HG03108 (cell line): Measurements from ENCODE around the gene IRF7.

Source experiments
- ATAC-seq: cut with Tn5 transposase; IDR thresholded peaks from one replicate; pipeline ENCODE4 v1.9.1; 2021; ENCODE audit warnings: moderate library complexity; ENCODE audit not compliant: unreplicated experiment

The IRF7 gene

GRCh38 chr11:608791-609251 lies 6.9 kb downstream of the IRF7 start:
- ATAC-seq, result no peak

DNA sequence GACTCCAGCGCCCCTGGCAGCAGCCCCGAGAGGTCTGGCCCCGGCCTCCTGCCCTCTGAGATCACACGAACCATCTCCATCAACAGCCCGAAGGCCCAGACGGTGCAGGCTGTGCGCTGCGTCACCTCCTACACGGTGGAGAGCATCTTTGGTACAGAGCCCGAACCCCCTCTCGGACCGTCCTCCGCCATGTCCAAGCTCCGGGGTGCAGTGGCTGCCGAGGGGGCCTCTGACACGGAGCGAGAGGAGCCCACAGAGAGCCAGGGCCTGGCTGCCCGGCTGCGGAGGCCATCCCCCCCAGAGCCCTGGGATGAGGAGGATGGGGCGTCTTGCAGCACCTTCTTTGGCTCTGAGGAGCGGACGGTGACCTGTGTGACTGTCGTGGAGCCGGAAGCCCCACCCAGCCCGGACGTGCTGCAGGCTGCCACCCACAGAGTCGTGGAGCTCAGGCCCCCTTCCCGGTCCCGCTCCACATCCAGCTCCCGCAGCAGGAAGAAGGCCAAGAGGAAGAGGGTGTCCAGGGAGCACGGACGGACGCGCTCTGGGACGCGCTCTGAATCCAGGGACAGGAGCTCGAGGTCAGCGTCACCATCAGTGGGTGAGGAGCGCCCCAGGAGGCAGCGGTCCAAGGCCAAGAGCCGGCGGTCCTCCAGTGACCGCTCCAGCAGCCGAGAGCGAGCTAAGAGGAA lies 7.6 kb downstream of the IRF7 start:
- ATAC-seq, result no peak

DNA sequence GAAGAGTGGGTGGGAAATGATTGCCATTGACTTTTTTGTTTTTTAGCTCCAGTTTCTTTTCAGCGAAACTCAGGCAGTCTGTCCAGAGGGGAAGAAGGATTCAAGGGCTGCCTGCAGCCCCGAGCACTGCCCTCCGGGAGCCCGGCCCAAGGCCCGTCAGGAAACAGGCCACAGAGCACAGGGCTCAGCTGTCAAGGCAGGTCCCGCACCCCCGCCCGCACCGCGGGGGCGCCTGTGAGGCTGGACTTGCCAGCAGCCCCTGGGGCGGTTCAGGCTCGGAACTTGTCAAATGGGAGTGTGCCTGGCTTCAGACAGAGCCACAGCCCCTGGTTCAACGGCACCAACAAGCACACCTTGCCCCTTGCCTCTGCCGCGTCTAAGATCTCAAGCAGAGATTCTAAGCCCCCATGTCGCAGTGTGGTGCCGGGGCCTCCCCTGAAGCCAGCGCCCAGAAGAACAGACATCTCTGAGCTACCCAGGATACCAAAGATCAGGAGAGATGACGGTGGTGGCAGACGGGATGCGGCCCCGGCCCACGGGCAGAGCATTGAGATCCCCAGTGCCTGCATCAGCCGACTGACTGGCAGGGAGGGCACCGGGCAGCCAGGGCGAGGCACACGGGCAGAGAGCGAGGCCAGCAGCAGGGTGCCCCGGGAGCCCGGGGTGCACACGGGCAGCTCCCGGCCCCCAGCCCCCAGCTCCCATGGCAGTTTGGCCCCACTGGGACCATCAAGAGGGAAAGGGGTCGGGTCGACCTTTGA lies 8.6 kb downstream of the IRF7 start:
- ATAC-seq, result no peak

DNA sequence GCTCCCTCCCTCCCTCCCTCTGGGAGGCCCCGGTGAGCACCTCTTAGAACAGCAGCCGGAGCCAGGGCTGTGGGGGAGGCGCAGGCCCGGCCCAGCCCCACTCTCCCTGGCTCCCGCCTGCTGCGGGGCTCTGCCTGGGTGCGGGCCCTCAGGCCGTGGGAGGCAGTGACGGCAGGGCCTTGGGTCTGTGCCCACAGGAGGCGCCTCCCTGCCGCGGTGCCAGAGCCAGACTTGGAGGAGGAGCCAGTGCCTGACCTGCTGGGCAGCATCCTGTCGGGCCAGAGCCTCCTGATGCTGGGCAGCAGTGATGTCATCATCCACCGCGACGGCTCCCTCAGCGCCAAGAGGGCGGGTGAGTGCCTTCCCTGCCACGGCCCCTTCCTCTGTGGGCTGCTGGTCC lies 9.5 kb downstream of the IRF7 start:
- ATAC-seq, result no peak

DNA sequence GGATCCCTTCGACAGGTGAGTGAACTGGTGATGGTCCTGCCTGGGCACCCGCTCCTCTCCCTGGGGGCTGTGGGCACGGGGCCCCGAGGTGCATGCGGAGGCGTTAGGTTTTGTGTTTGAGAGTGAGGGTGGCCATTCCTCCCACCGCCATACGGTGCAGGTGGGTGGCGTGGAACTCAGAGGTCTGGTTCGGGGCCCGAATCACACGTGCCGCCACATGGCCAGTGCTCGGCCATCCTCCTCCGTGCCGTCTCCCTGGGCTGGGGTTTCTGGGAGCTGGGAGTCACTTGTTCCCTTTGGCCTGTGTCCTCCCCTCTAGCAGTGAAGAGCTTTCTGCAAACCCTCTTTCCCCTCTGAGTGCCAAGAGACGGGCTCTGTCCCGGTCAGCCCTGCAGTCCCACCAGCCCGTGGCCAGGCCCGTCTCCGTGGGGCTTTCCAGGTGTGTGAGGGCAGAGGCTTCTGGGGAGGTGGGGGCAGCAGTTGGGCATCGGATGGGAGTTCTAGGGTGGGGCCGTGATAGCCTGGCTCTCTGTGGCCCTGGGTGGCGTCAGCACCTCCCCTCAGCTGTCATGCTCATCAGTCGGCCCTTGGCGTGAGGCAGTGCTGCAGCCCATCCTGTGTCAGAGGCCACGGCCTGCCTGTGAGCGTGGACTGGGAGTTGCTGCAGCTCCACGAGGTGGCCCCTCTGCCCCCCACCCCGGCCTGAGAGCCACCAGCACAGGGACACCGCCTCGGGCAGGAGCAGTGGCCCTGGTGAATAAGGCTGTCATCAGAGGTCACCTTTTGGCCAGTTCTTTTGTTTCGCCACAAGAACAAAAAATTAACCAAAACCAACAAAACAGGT lies 10.2 kb downstream of the IRF7 start:
- ATAC-seq, result no peak

GRCh38 chr11:603154-603553 lies 12.6 kb downstream of the IRF7 start:
- no peak for ATAC-seq

GRCh38 chr11:601573-602245 lies 14.0 kb downstream of the IRF7 start:
- ATAC-seq, result no peak

- ATAC-seq, result no peak
Measured at GRCh38 chr11:598005-598680, 17.6 kb downstream of the IRF7 start.

- no peak for ATAC-seq
Measured at GRCh38 chr11:597166-597725, 18.5 kb downstream of the IRF7 start.

- no peak for ATAC-seq
Measured at GRCh38 chr11:596374-596773, 19.4 kb downstream of the IRF7 start.

- ATAC-seq, result no peak
Measured at GRCh38 chr11:595400-595799, 20.4 kb downstream of the IRF7 start.

- no peak for ATAC-seq
Measured at GRCh38 chr11:593347-593746, 22.4 kb downstream of the IRF7 start.

DNA sequence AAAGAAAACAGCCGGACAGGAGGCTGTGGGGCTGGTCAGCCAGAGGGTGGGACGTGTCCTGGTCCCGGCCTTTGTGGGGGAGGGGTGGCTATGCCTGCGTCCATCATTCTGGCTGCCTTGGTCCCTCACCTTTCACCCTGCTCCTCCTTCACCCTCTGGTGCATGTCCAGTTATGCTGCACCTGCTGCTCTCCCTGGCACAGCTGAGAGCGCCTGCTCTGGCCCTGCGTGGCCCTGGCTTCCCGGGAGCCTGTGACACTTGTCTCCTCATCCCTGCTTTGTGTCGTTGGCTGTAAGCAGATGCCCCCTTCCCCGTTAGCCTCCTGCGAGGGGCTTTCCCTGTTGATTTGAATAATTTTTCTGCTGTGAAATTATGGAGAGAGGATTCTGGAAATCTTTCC lies 22.8 kb downstream of the IRF7 start:
- no peak for ATAC-seq

DNA sequence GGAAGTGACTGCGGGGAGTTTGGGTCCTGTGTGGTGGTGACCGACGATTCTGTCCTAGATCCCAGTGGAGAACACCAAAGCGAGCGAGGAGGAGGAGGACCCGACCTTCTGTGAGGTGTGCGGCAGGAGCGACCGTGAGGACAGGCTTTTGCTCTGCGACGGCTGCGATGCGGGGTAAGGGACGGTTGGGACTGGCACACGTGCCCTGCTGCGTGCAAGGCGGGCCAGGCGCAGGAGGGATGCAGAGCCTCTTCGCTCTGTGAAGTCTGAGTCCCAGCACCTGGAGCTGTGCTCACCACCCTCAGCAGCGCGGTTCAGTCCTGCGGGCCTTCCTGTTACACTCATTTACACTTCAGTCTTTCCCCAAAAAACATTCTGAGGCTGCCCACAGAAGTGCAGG lies 23.2 kb downstream of the IRF7 start:
- no peak for ATAC-seq

DNA sequence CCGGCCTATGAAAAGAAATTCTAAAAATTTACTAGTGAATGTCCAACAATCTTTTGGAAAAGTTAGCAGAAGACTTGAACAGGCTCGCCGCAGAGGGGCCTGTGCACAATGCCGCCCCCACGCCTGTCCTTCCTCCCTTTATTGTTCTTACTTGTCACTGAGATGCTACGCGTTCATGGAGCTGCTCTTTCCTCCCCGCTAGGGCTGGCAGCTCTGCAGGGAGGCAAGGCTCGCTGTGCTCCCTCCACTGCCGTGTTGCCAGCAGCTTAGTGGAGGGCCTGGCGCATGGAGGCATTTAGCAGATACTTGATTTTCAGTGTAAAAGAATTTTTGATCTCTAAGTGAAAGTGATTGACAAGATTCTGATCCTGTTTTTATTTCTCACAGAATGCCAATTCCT lies 24.8 kb downstream of the IRF7 start:
- no peak for ATAC-seq

DNA sequence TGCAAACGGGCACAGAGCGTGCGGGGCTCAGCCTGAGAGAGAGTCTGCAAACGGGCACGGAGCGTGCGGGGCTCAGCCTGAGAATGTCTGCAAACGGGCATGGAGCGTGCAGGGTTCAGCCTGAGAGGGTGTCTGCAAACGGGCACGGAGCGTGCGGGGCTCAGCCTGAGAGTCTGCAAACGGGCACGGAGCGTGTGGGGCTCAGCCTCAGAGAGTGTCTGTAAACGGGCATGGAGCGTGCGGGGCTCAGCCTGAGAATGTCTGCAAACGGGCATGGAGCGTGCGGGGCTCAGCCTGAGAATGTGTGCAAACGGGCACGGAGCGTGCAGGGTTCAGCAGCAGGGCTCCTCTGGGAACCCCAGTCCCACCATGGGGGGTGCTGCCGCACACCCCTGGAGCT lies 26.0 kb downstream of the IRF7 start:
- ATAC-seq, result no peak

GRCh38 chr11:587978-588380 lies 27.8 kb downstream of the IRF7 start:
- no peak for ATAC-seq

DNA sequence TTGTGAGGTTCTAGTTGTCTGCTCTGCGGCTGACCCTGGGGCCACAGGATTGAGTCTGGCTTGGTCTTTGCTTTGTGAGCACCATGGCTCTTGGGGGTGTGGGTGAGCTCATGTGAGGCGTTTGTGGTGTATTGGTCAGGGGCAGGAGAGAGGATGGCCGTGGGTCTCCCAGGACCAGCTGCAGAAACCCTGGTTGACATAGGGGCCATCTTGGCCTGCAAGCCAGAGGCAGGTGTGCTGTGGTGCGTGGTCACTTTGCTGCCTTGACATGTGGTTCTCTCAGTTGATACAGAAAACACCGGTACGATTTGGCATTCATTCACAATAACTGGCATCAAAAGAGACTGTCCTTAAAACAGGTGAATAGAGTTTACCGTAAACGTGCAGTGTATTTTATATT lies 28.2 kb downstream of the IRF7 start:
- no peak for ATAC-seq

DNA sequence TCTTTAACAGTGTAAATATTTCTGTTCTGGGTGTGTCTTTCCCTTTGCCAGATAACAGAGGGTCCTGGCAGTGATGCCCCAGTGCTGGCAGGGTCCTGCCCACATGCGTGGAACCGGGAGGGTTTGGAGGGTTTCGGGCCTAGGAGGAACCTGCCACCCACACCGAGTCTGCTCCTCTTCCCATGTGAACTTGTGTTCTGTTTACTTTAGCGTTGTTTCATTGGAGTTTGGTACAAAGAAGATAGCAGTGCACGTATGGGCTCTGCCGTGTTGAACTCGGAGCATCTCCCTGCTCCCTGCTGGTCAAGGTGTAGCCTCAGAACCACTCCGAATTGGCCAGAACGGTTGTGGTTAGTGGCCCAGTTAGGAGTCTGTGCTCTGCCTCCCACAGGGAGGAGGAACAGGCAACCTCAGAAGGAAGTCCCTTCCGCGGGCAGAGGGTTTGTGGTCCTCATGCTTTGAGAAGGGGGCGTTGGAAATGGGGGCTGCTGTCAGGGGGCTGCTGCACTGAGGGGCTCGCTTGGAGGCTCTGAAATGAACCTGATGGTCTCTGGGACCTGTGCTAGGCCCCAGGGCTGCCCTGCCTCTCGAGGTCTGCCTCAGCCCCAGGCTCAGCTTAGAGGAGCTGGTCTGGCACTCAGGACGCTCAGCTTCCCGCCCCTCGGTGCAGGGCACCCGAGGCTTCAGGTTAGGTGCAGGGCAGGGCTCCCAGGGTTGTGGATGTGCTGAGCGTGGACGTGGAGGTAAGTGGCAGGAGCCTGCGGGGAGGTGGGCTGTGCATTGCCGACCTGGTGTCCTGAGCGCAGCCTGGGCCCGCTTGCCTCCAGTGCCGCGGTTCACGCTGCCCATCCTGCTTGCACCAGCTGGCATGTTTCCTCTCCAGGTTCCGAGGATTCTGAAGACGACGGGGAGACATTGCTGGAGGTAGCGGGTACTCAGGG lies 29.1 kb downstream of the IRF7 start:
- ATAC-seq, result no peak
